ENCODE data around the gene HSD17B1. TPM values are rescaled to one million over a fixed set of nuclear protein-coding genes. Genes with fewer than 3 reads are reported as not detected.
"Not testable (repeated sequence)": the region's sequence is repeated elsewhere in the genome, so short reads cannot be mapped to it uniquely, and the experiment has no call there.

The HSD17B1 gene
- total RNA-seq, 1 experiment from 2014 or later = 1.0 TPM

DNA sequence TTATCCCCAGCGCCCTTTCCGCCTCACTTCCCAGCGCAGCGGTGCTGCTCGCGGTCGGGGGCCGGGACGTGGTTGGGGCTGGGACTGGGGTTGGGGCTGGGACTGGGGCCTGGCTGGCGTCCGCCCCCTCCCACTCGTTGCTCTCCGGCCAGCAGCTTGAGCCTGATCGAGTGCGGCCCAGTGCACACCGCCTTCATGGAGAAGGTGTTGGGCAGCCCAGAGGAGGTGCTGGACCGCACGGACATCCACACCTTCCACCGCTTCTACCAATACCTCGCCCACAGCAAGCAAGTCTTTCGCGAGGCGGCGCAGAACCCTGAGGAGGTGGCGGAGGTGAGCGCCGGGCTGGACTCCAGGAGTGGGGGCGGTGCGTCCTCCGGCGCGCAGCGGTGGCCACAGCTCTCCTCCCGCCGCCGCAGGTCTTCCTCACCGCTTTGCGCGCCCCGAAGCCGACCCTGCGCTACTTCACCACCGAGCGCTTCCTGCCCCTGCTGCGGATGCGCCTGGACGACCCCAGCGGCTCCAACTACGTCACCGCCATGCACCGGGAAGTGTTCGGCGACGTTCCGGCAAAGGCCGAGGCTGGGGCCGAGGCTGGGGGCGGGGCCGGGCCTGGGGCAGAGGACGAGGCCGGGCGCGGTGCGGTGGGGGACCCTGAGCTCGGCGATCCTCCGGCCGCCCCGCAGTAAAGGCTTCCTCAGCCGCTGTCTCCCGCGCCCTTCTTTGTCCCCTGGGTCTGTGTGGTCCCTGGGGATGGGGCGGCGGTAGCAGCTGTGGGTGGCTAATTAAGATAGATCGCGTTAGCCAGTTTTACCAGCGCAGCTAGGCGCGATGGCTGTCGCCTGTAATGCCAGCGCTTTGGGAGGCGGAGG lies 1.8 kb downstream of the HSD17B1 start:
- BruUV-seq (replicated peaks) = TSS peak; percentile 46
- H3K9me3 Mint-ChIP-seq (ENCODE audit: low read depth, unreplicated experiment) = no peaks in the 10 kb centered on the region

DNA sequence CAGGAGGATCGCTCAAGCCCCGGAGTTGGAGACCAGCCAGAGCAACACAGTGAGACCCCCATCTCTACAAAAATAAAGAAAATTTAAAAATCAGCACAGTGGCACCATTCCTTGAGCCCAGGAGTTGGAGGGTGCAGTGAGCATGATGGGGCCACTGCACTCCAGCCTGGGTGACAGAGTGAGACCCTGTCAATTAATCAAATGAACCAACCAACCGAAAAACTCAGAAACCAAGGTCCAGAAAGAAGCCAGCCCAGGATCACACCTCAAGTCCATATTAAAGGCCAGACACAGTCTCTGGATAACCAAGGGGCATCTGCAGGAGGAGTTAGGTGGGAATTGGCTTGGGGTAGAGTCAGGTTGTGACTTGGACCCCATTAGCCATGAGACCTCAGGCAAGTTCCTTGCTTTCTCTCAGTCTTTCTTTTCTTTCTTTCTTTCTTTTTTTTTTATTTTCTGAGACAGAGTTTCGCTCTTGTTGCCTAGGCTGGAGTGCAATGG lies 2.4 kb downstream of the HSD17B1 start:
- Mint-ChIP-seq H3K4me1 (ENCODE audit: low read depth, unreplicated experiment) (peaks cover 14% of the 10 kb centered on the region), H3K27ac (ENCODE audit: unreplicated experiment) (peak overlapping the region; percentile 83), H3K27me3 (ENCODE audit: unreplicated experiment) (no peaks in the 10 kb centered on the region), H3K36me3 (ENCODE audit: insufficient read depth, unreplicated experiment) (peaks cover 41% of the 10 kb centered on the region), H3K9me3 (ENCODE audit: low read depth, unreplicated experiment) (no peaks in the 10 kb centered on the region), H3K4me3 (ENCODE audit: low read depth, unreplicated experiment) (peak overlapping the region; percentile 92)
- CTCF ChIA-PET = interaction anchor here (0.6 to 1.8 kb wide), 6 partner anchors 13 to 208 kb away, joined by 3 to 5 read pairs (median 4); no protein-coding TSS in a partner anchor
- DNase-seq = no peak
- BruUV-seq (replicated peaks) = TSS peak; percentile 92
- intact Hi-C loops (cut with micrococcal nuclease; ENCODE audit: unreplicated experiment) = no loop called here
- TF ChIP-seq, protein P1, sequence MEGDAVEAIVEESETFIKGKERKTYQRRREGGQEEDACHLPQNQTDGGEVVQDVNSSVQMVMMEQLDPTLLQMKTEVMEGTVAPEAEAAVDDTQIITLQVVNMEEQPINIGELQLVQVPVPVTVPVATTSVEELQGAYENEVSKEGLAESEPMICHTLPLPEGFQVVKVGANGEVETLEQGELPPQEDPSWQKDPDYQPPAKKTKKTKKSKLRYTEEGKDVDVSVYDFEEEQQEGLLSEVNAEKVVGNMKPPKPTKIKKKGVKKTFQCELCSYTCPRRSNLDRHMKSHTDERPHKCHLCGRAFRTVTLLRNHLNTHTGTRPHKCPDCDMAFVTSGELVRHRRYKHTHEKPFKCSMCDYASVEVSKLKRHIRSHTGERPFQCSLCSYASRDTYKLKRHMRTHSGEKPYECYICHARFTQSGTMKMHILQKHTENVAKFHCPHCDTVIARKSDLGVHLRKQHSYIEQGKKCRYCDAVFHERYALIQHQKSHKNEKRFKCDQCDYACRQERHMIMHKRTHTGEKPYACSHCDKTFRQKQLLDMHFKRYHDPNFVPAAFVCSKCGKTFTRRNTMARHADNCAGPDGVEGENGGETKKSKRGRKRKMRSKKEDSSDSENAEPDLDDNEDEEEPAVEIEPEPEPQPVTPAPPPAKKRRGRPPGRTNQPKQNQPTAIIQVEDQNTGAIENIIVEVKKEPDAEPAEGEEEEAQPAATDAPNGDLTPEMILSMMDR (IDR thresholded peaks at IDR 0.05; ENCODE audit: unreplicated experiment) = no peak

More for the DNA sequence above, 1.8 kb downstream of the HSD17B1 start:
- H3K27me3 Mint-ChIP-seq (ENCODE audit: unreplicated experiment) = no peaks in the 10 kb centered on the region
- peak overlapping the region; percentile 83 for H3K27ac Mint-ChIP-seq (ENCODE audit: unreplicated experiment)
- peak overlapping the region; percentile 92 for H3K4me3 Mint-ChIP-seq (ENCODE audit: low read depth, unreplicated experiment)
- H3K4me1 Mint-ChIP-seq (ENCODE audit: low read depth, unreplicated experiment) = peaks cover 15% of the 10 kb centered on the region
- H3K36me3 Mint-ChIP-seq (ENCODE audit: insufficient read depth, unreplicated experiment) = peaks cover 41% of the 10 kb centered on the region
- CTCF ChIA-PET = interaction anchor here (0.5 to 1.8 kb wide), 7 partner anchors 13 to 209 kb away, joined by 3 to 5 read pairs (median 4); no protein-coding TSS in a partner anchor
- peak; percentile 95 for DNase-seq
- TF ChIP-seq, protein P1 (IDR thresholded peaks at IDR 0.05; ENCODE audit: unreplicated experiment) = no peak
- intact Hi-C loops (cut with micrococcal nuclease; ENCODE audit: unreplicated experiment) = no loop called here

DNA sequence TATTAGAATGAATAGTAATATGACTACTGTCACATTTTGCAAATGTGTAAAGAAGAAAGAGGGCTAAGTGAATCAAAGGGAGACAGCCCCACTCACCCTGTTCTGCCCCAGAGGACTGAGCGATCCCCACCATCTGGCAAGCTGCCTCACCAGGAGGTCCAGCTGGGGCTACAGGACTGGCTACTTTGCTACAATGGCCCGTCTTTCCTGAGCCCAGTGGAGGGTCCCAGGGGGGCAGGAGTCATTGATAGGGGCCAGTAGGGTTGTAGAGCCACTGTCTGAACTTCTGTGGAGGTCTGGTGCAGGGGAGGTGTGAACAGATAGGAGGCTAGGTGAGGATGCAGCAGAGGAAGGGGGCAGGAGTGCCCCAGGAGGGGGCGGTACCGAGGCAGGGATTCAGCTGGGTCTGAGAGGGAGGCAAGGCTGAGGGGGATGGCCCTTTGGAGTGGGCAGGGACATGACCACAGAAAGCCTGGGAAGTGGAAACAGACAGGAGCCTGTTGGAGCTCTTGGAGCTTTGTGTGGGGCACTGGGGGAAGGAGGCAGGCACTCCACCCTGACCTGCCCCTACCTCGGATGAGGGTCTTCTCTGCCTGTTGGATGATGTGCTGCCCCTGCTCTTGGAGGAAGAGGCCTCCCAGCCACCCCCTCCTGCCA lies 3.4 kb downstream of the HSD17B1 start:
- CTCF ChIA-PET = interaction anchor here (0.7 kb wide), 1 partner anchor 19 kb away, joined by 3 read pairs; no protein-coding TSS in a partner anchor
- H3K9me3 Mint-ChIP-seq (ENCODE audit: low read depth, unreplicated experiment); H3K27me3 Mint-ChIP-seq (ENCODE audit: unreplicated experiment); H3K27ac Mint-ChIP-seq (ENCODE audit: unreplicated experiment); BruUV-seq (replicated peaks); intact Hi-C loops (cut with micrococcal nuclease; ENCODE audit: unreplicated experiment): not testable (repeated sequence)
- peak; percentile 32 for DNase-seq
- Mint-ChIP-seq H3K4me3 (ENCODE audit: low read depth, unreplicated experiment) (peak overlapping the region; percentile 92), H3K36me3 (ENCODE audit: insufficient read depth, unreplicated experiment) (peaks cover 50% of the 10 kb centered on the region), H3K4me1 (ENCODE audit: low read depth, unreplicated experiment) (peaks cover 14% of the 10 kb centered on the region)

DNA sequence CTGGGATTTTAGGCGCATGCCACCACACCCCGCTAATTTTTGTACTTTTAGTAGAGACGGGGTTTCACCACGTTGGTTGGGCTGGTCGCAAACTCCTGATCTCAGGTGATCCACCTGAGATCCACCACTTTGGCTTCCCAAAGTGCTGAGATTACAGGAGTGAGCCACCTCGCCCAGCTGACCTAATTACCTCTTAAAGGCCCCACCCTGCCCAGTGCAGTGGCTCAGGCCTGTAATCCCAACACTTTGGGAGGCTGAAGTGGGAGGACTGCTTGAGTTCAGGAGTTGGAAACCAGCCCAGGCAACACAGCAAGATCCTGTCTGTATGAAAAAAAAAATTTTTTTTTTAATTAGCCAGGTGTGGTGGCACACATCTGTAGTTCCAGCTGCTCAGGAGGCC lies 6.4 kb downstream of the HSD17B1 start:
- no TSS peak for BruUV-seq (replicated peaks)
- H3K4me1 Mint-ChIP-seq (ENCODE audit: low read depth, unreplicated experiment) = peaks cover 14% of the 10 kb centered on the region
- CTCF ChIA-PET = interaction anchor here (1.2 to 1.4 kb wide), 2 partner anchors 10 to 18 kb away, joined by 3 to 5 read pairs; partner anchors contain the start of gene PSMC3IP
- H3K4me3 Mint-ChIP-seq (ENCODE audit: low read depth, unreplicated experiment) = no peak overlapping the region
- peaks cover 58% of the 10 kb centered on the region for H3K36me3 Mint-ChIP-seq (ENCODE audit: insufficient read depth, unreplicated experiment)
- TF ChIP-seq, protein P1 (IDR thresholded peaks at IDR 0.05; ENCODE audit: unreplicated experiment) = no peak
- intact Hi-C loops (cut with micrococcal nuclease; ENCODE audit: unreplicated experiment) = no loop called here
- no peaks in the 10 kb centered on the region for H3K9me3 Mint-ChIP-seq (ENCODE audit: low read depth, unreplicated experiment)
- DNase-seq = no peak
- H3K27me3 Mint-ChIP-seq (ENCODE audit: unreplicated experiment) = no peaks in the 10 kb centered on the region
- no peak overlapping the region for H3K27ac Mint-ChIP-seq (ENCODE audit: unreplicated experiment)
